NCI-H2029 treated with DMSO at 0.1 percent for 48 hours (cell line): ENCODE results near the gene SLC7A1.

Experiments used
- DNase-seq: peaks from one replicate; lab custom pipeline; 2025; lab: John Stamatoyannopoulos, UW

The SLC7A1 gene

DNA sequence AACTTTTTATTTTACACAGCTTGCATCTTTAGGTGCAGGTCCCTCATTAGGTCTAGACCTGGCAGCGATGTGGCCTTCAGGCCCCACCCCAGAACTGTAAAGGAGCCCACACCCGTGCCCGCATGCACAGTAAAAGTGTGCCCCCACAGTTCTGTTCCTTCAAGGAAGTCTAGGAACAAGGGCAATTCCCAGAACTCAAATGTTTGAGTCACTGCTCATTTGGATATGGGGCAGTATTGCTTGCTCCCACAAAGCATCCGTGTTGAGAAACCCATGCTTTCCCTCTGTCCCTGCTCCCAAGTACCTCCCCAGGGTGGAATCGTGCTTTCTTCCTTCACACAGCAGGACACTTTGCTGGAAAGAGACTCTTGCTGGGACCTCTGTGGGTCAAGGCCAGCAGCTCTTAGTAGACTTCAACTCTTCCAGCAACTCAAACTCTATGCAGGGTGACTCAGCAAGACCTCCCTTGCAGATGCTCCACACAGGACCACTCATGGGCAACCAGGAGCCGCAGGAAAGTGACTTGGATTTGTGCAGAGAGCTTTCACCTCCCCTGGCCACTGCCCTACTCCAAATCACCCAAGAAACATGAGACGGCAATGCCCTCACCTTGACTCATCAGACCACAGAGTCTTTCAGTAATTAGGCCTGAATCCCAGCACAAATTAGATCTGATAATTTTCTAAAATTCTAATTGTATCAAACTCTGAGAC lies 12.3 kb downstream of the SLC7A1 start:
- no peak for DNase-seq

DNA sequence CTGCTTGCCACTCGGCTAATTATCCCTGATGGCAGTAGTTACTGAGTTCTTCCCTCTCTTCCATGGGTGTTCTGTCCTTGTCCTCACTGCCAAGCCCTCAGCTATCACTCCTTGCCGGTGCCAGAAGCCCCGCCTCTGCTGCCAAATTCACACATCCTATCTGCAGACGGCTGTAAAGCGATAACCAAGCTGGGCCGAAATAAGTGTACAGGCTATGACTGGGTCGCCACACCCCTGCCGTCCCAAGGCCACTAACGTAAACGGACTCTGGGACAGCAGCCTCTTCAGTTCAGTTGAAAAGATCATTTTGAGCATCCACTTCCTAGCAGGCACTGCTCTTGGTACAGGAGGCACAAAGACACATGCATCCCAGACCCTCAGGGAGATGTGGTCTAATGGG lies 13.3 kb downstream of the SLC7A1 start:
- no peak for DNase-seq

DNA sequence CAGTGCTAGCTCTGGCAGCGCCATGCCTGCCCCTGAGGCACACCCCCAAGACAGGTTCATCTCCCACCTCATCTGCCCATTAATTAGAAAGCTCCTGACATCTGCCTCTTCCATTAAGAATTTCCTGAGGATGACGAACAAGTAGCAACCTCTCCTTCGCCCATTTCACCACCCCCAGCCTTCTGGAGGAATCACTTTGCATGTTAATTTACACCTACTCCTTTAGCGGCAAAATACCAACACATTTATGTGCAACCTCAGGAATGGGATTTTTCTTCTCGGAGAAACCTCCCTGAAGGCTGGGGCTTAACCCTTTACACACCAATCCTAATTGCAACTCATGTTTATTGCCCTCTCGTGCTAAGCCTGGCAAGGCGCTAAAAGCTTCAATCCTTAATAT lies 13.8 kb downstream of the SLC7A1 start:
- no peak for DNase-seq

DNA sequence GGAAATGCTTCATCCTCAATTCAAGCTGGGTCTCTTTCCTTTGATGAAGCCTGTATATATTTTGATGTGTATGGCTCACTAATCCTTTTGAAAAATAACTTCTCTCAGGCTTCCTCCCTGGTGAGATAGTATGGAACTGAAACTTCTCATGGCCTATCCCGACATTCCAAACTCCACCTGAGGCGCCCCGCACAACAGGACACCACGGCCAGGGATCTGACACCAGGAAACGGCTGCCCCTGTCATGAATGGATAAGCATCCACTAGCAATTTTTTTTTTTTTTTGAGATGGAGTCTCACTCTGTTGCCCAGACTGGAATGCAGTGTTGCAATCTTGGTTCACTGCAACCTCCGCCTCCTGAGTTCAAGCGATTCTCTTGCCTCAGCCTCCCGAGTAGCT lies 16.4 kb downstream of the SLC7A1 start:
- DNase-seq, result no peak

DNA sequence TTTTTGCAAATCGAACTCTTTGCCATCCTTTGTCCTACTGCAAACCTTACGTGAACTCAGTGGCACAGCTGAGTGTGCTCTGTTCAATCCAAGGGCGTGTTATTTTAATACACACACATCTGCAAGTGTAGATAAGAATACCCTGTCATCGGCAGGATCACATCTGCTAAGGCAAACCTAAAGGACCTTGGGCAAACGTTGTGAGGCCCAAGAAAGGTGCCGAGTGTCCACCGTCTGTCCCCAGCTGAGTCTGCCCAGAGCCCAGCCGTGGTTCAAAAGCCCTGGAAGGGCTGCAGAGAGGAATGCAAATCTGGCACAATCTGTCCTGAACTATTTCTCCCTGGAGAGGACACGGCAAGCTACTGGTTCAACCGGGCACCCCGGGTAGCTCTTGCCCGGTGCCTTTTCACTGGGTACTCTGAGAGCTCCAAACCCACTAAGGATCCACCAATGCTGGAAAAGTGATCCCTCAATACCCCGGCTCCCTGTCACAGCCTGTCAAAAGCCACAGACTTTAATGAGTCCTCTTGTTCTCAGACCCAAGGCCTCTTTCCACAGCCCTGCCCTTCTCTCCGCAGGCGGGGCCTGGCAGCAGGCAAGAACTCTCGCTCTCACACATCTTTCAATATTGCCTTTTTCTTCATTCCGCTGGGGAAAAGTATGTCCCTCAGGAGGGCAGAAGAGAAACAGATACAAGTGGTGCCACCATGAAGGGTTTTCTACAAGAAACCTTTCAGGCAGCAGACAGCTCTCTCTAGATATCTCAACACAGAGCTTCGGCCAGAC lies 17.0 kb downstream of the SLC7A1 start:
- no peak for DNase-seq

DNA sequence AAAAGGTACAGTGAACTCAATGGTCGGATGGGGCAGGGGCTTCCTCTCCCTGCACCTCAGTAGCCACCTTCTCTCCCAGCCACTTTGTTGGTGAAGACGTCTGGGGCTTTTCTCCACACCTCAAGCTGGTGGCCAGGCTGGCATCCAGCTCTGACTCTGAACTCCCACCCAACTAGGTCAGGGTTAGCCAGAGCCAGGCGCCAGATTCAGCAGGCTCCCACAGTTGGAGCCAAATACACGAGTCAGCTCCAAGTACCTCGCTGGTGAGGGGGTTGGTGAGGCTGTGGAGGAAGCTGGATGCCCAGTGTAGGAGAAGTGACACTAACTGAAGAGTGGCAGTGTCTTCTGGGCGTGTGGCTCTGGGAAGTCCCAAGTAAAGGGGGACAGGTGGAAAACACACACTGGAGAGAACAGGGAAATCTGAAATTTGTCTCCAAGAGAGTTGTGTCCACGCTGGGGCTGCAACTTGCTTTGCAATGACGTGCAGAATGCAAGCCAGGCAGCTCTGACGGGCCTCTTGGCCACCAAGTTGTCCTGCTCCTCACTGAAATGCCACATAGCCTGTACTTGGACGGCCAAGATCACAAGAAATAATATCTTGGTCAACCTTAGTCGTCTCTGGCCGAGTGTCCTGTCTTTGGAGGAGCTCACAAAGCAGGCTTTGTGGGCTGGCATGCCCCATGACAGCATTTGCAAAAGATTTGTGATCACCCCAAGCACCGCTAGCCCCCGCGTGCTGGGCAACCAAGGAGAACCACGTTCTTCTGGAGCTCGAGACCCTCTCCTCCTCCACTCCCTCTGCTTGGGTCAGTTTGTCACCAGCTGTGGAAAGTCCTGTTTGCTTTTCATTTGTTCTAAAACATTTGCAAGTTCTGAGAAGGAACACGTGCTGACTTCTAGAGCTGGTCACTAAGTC lies 18.1 kb downstream of the SLC7A1 start:
- DNase-seq, result no peak

DNA sequence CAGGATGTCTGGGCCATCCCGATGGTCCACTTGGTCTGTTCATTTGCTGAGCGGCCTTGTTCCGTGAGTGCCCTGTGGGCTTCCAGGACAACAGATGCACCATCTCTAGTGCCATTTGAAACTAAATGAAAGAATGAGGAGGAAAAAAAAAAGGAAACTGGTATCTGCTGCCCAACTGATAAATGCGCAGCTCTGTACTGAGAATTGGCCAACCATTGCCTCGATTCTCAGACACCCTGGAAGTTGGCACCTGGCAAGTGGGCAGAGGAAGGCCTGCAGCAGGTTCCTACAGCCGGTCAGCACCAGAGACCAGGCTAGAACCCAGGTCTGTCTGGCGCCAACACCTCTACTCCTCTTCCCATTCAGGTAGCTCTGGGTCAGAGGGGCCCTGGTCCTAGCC lies 18.9 kb downstream of the SLC7A1 start:
- DNase-seq, result no peak

DNA sequence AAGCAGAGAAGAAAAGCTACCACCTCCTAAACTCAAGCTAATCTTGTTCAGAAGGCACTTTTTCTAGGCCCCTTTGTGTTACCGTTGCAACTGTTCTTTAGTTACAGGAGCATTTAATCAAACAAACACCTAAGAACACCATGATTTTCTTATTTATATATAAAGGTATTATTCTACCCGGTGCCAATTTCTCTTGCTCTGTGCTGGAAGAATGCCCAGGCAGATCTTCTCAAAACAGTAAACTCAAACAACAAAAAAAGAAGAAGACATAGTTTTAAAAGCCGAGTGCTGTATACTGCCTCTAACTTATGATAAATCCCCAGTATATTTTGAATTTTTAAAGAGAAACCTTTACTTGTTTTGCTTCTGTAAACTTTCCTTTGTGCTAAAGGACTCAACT lies 20.4 kb downstream of the SLC7A1 start:
- DNase-seq, result no peak

DNA sequence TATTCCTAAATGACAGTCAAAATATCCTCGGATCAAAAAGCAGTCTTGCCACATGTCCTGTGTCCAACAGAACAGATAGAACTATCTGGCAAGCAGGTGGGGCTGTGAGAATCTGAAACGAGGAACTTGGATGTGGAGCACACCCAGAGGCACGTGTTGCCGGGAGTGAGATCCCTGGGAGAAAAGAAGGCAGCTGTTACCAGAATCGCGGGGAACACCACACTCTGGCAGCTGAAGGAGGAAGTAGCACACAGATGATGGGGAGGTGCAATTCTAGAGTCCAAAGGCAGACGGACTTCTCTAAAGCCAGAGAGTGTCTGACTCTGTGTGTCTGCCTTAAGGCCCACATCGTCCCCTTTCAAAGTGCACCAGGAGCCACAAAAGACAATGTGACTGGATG lies 22.3 kb downstream of the SLC7A1 start:
- DNase-seq, result no peak

DNA sequence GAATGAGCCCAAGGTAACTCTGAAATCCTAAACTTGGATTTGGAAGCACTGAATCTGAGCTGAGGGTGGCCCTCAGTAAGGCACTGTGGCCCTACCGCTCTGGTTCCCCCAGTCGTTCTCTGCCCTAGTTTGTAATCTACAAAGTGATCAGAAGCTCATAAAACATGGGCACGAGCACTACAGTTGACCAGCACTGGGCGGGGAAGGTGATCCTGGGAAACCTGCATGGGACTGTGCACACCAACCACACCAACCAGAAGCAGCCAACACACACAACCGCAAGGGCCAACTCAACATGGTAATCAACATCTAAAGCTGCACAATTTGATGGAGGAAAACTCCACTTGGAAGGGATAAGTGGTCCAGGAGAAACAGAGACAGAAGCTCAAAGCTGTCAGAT lies 22.9 kb downstream of the SLC7A1 start:
- DNase-seq, result no peak

DNA sequence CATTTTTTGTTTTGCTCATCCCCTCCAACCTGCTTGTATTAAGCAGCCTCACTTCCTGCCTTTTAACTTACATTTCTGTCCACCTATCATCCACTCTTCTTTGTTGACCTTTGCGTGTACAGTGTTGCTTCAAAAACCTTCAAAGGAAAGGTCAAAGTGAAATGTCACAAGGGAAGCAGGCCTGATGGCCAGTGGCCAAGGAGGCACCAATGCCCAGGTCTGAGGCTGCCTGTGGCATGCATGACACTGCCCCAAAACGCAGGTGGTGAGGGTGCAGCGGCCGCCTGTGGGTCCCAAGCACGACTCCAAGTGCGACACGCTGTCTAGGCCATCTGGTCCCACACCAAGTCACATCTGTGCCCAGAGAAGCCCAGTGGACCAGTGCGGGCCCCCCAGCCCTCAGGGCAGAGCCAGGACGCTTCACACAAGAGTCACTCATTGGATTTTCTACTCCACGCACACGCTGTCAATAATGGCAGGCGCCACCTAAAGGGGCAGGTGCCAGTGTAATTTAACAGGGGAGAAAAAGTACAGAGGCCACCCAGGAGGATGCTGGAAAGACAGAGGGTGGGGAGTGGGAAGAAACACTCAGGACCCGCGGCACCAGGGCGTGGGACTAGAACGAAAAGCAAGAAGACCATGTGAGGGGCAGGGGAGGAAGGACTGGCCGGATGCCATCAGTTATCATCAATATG lies 23.5 kb downstream of the SLC7A1 start:
- DNase-seq, result no peak

DNA sequence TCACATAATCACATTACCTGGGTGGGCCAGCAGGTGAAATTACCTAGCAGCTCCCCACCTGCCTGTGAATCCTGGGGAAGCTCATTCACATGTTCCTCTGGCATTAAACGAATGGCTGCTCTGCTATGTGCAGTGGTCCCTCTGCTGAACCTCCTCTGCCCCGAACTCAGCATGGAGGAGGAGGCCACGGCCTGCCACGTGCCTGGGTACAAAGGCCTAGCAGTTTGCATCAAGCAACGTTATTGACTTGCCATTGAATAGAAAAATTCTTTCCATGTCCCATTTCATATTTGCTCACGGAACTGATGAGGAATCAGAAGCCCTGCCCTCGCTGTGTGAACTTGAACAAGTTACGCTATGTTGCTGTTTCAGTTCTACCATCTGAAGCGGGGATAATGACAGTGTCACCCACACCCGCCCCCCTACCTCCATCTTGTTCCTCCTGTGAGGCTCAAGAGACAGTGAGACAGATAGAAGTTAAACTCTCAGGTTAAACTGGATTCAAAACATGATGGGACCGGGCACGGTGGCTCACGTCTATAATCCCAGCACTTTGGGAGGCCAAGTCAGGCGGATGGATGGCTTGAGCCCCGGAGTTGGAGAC lies 25.3 kb downstream of the SLC7A1 start:
- no peak for DNase-seq

DNA sequence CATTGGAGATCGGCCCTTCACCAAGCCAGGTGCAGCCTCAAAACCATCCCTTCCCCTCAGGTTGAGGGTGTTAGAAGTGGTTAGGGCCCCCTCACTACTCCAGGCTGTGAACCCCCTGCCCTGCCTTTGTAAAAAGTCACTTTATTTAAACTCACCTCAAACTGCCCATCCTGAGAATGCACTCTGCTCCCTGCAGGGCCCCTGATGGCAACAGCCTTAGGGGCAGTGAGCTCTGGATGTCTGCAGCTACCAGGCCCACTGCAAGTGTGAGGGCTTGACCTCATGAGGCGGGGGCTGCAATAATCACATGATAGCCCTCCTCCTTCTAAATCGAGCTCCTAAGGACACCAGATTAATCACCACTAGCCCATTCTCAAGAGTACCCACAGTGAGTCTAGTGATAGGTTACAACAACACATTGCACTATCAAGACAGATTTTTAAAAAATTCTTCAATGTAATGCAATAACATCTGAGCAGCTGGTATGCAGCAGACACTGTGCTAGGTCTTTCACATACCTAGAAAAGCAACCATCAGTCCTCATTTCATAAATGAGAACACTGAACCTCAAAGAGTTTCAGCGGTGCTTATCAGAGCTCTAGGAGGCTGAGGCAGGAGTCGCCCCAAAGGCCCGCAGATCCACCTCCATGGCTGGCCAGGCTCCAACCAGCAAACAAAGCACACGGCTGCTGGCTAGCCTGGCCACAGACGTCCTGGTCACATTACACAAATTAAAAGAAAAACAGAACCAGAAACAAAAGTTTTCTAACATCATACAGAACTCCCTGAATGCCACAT lies 26.0 kb downstream of the SLC7A1 start:
- no peak for DNase-seq

DNA sequence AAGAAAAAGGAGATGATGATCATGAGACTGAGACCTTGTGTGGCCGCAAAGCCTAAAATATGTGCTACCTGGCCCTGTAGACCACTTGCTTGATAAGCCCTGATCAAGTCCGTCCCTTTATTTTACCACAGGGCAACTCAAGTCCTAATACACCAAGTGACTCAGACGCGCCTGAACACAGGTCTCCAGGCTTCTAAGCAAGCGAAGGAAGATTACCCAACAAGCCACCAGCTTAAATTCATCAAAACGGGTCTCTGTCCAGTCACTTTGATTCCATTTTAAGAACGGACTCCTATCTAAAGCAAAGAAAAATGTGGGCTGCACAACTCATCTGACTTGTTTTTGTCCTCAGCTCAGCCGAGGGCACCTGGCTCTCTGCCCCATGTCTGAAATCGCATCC lies 26.8 kb downstream of the SLC7A1 start:
- DNase-seq, result no peak

DNA sequence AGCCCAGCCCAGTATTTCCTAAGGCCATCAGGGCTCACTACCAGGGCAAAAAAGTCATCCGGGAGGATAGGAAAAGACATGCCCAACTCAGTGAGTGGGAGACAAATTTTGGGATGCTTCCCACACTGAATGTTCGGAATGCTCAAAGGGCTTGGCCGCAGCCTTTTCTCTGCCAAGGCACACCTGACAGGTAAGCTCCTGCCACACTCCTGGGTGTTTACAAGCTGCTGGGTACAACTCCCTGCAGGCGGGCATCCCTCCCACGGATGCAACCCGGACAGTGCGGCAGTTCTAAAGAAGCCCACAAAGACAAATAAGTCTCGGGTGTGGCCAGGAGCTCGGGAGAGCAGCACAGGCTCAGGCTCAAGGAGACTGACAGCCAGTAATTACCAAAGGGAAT lies 28.1 kb downstream of the SLC7A1 start:
- no peak for DNase-seq

DNA sequence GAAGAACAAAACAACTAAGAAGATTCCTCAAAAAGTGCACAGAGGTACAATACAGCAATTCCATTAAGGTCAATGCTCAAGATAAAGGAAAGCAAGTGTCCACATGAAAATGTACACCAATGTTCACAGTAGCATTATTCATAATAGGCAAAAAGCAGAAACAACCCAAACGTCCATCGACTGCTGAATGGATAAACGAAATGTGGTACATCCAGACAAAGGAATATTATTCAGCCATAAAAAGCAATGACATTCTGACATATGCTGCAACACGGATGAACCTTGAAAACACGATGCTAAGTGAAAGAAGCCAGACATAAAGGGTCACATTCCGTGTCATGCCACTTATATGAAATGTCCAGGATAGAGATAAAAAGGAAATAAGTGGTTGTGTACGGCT lies 29.3 kb downstream of the SLC7A1 start:
- no peak for DNase-seq

DNA sequence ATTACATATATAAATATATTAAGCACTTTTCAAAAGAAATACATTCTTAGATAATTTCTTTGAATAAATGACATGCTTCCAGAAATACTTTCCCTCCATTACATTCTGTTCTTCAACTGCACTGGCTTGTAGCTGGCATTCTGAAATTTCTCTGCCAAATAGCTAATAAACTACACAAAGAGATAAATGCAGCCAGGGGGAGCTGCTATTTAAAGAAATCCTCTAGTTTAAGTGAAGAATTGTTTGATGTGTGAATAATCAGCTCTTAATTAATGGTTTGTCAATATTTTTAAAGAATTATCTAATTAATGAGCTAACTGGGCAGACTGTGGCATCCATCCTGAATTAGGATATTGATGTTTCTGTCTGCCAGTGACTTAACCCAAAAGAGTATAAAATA lies 30.7 kb downstream of the SLC7A1 start:
- DNase-seq, result no peak

DNA sequence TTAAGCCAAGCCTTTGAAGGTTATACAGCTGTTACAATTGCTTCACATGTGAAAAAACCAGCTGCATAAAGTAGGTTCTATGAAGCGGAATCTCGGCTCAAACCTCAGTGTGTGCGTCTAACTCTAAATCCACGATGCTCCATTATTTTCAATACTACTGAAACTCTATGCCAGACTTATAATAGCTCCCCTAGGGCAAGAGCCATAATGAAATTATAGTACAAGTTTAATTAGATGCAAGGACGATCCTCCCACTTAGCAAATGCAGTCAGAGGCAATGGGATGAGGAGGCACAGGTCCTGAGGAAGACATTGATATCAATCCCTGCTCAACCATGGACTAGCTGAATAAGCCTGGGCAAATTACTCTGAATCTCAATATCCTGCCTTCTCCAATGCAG lies 31.1 kb downstream of the SLC7A1 start:
- no peak for DNase-seq

DNA sequence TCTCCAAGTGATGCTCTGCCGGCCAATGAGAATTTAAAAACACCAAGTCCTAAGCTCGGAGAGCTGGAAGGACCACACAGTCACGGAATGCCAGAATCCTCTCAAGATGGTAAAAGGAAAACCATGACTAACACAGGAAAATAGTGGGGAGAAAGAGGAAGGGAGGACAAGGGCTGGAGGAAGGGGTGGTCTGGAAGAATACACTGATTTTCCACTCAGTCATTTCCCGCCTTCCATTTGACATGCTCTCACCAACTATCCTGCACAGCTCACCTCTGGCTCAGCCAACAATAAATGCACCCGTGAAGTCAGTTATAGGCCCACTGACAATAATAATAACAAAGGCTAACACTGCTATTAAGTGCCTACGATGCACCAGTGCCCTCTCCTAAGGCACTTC lies 31.5 kb downstream of the SLC7A1 start:
- no peak for DNase-seq

DNA sequence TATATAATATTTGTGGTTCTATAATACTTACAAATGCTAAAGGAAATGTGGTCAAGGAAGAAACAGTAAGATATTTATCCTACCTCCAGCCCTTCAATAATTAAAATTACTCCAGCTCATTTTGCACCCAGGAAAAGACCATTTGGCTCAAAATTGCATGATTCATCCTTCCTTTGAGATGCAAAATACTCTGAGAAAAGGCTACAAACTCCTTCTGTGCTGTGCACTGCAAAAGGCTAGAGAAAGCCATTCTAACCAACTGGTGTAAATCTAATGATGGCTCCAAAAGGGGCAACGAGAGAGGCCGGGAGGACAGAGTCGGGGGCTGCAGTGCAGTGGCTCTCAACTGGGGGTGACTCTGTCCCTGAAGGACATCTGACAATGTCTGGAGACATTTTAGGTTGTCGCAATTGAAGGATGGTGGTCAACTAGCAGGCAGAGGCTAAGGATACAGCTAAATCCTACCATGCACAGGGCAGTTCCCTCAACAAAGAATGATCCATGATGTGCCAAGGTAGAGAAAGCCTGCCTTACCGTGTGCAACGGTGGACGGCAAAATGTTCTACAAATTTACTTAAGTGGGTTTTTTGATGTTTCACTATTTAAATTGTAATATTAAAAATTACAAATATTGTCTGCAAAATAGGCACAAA lies 32.6 kb downstream of the SLC7A1 start:
- no peak for DNase-seq
